Measurements from ENCODE around the gene ZFPM1. TPM values are rescaled to one million over a fixed set of nuclear protein-coding genes. Genes with fewer than 3 reads are reported as not detected.

The ZFPM1 gene
- total RNA-seq, 1 donor from 2014 or later: 6.8 TPM

DNA sequence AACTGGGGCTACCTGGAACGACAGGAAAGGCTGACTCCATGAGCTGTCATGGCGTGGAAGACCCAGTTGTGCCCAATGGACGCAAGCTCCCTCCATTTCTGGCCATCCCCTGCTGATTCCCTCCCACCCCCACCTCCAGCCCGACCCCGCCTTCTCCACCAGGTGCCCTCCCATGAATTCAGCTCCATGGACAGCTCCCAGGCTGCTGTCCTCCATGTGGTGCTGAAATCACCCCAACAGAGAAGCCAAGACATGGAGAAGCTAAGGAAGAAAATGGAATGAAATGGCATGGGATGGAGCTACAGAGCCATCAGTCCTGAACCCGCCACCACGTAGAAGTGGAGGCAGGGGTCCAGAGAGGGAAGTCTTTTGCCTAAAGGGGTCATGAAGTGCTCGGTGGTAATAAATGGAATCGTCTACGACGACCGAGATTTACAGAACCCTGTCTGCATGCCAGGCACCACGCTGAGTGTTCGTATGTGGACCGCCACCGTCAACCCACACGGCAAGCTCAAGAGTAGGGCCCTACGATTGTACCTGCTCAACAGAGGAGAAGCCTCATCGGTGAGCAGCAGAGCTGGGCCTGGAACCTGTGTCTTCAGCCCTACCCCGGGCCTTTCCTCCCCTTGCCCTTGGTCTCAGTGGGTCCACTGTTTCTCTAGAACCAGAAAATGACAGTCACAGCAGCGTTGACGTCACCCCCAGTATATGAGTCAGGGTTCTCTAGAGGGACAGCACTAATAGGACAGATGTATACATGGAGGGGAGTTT is 107.8 kb downstream of the ZFPM1 start:
- Mint-ChIP-seq H3K4me1 (ENCODE audit: unreplicated experiment) (no peaks in the 10 kb centered on the region), H3K27ac (ENCODE audit: unreplicated experiment) (no peak overlapping the region), H3K9me3 (ENCODE audit: unreplicated experiment) (no peaks in the 10 kb centered on the region), H3K36me3 (ENCODE audit: low read depth, unreplicated experiment) (no peaks in the 10 kb centered on the region), H3K4me3 (ENCODE audit: unreplicated experiment) (no peak overlapping the region), H3K27me3 (ENCODE audit: unreplicated experiment) (peaks cover 4% of the 10 kb centered on the region)
- DNase-seq (ENCODE audit: low spot score): peak; percentile 44
- no peak for TF ChIP-seq CTCF (IDR thresholded peaks at IDR 0.05; ENCODE audit: unreplicated experiment)

DNA sequence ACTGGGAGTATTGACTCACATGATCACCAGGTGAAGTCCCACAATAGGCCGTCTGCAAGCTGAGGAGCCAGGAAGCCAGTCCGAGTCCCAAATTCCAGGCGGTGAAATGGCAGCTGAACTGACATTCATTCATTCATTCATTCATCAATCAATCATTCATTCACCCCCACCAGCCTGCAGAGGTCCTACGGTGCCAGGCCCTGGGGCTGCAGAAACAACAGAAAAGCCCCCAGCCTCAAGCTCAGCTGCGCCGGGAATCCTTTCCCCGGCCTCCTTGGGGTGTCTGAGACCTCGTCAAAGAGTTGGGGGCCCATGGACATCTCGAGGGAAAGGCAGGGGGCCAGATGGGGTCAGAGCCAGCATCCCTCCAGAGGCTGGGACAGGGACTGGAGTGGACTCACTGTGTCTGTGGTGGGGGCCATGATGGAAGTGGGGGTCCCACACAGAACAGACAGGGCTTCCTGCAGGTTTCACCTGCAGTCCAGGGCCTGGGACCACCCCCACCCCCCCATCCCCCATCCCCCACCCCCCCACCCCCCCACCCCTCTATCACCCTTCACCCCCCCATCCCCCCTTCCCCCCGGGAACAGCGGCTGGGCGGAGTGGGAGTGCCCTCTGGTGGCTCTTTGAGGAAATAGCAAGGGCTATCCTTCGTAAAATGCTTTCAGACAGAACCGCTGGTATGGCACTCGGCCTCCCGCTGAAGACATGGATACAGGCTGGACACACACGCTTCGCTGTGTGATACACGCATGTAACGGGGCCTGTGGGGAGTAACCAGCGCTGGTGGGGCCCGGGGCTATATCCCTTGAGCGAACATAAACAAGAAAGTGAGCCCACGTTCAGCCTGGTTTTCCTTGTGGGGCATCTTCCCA is 108.6 kb downstream of the ZFPM1 start:
- peak; percentile 53 for TF ChIP-seq CTCF (IDR thresholded peaks at IDR 0.05; ENCODE audit: unreplicated experiment)
- Mint-ChIP-seq H3K27me3 (ENCODE audit: unreplicated experiment) (peaks cover 2% of the 10 kb centered on the region), H3K36me3 (ENCODE audit: low read depth, unreplicated experiment) (no peaks in the 10 kb centered on the region), H3K9me3 (ENCODE audit: unreplicated experiment) (no peaks in the 10 kb centered on the region), H3K4me1 (ENCODE audit: unreplicated experiment) (peaks cover 2% of the 10 kb centered on the region), H3K4me3 (ENCODE audit: unreplicated experiment) (no peak overlapping the region), H3K27ac (ENCODE audit: unreplicated experiment) (no peak overlapping the region)
- peak; percentile 53 for DNase-seq (ENCODE audit: low spot score)

GRCh38 chr16:88566158-88566557 is 113.1 kb downstream of the ZFPM1 start:
- no peak overlapping the region for H3K27ac Mint-ChIP-seq (ENCODE audit: unreplicated experiment)
- H3K4me1 Mint-ChIP-seq (ENCODE audit: unreplicated experiment): peaks cover 7% of the 10 kb centered on the region
- H3K9me3 Mint-ChIP-seq (ENCODE audit: unreplicated experiment): no peaks in the 10 kb centered on the region
- no peak overlapping the region for H3K4me3 Mint-ChIP-seq (ENCODE audit: unreplicated experiment)
- no peak for DNase-seq (ENCODE audit: low spot score)
- H3K27me3 Mint-ChIP-seq (ENCODE audit: unreplicated experiment): peaks cover 1% of the 10 kb centered on the region
- no peaks in the 10 kb centered on the region for H3K36me3 Mint-ChIP-seq (ENCODE audit: low read depth, unreplicated experiment)
- TF ChIP-seq CTCF (IDR thresholded peaks at IDR 0.05; ENCODE audit: unreplicated experiment): no peak

- peak overlapping the region; percentile 89 for H3K4me3 Mint-ChIP-seq (ENCODE audit: unreplicated experiment)
These were observed 115.9 kb downstream of the ZFPM1 start for GRCh38 chr16:88568710-88569613.

More at GRCh38 chr16:88568710-88569613, 115.9 kb downstream of the ZFPM1 start:
- peaks cover 14% of the 10 kb centered on the region for H3K4me1 Mint-ChIP-seq (ENCODE audit: unreplicated experiment)
- H3K9me3 Mint-ChIP-seq (ENCODE audit: unreplicated experiment): no peaks in the 10 kb centered on the region
- H3K27me3 Mint-ChIP-seq (ENCODE audit: unreplicated experiment): peaks cover 8% of the 10 kb centered on the region
- no peak overlapping the region for H3K27ac Mint-ChIP-seq (ENCODE audit: unreplicated experiment)
- no peak for TF ChIP-seq CTCF (IDR thresholded peaks at IDR 0.05; ENCODE audit: unreplicated experiment)
- H3K36me3 Mint-ChIP-seq (ENCODE audit: low read depth, unreplicated experiment): no peaks in the 10 kb centered on the region
- no peak for DNase-seq (ENCODE audit: low spot score)
